Psoas muscle (tissue), 8 donors: ENCODE results near the gene MEF2C. TPM values are rescaled to one million over a fixed set of nuclear protein-coding genes. Genes with fewer than 3 reads are reported as not detected.
A peak's percentile ranks its signal among the peaks of the same experiment; 100 is the strongest.

Source experiments
- ATAC-seq, 4 donors: fragments of 200-7000 bp; cut with Tn5 transposase; one replicate each; pipeline ENCODE4 v1.9.1; 2020; ENCODE audit warnings: moderate library complexity in 3 of 4, mild to moderate bottlenecking in 2 of 4
- DNase-seq, 2 donors: peaks; one replicate each; pipeline ENCODE4 v3.0.0-alpha.2; 2020
- H3K27ac ChIP-seq: fragments of 200-600 bp; one replicate; pipeline ENCODE4 v1.8.0; 2022
- H3K27me3 ChIP-seq, 3 donors: fragments of 200-600 bp in 1 of 3; one replicate each; pipeline versions ENCODE4 v1.6.1 to v1.8.0; 2013 to 2022; ENCODE audit warnings: low read length in 2 of 3, mild to moderate bottlenecking in 2 of 3, moderate library complexity in 1 of 3; ENCODE audit not compliant: insufficient read depth in 3 of 3
- H3K36me3 ChIP-seq, 2 donors: fragments of 200-600 bp in 1 of 2; one replicate each; pipeline versions ENCODE4 v1.6.1 to v1.8.0; 2013 to 2022; ENCODE audit warnings: low read depth in 1 of 2, mild to moderate bottlenecking in 1 of 2, moderate library complexity in 1 of 2; ENCODE audit not compliant: insufficient read depth in 1 of 2
- H3K4me1 ChIP-seq: fragments of 200-600 bp; one replicate; pipeline ENCODE4 v1.8.0; 2022
- H3K4me3 ChIP-seq: fragments of 200-600 bp; one replicate; pipeline ENCODE4 v1.8.0; 2022; ENCODE audit warnings: mild to moderate bottlenecking
- H3K9me3 ChIP-seq: fragments of 200-600 bp; one replicate; pipeline ENCODE4 v1.8.0; 2022
- CTCF ChIP-seq: fragments of 200-600 bp; IDR thresholded peaks from one replicate; pipeline ENCODE4 v1.8.0; 2022; ENCODE audit warnings: antibody characterized with exemption
- WGBS, 3 donors: extraction: QIAGEN DNeasy Blood & Tissue Kit; methylation state at CpG; one replicate each; pipeline versions ENCODE4 v1.1.6 to v1.1.7; 2013; 5-methylcytosine and 5-hydroxymethylcytosine counted together
- intact Hi-C, 2 donors: fragments of 100-400 bp; cut with DNase I; formaldehyde crosslinking; loops; one replicate each; pipeline versions ENCODE4 v1.11.0 to v1.14.2; 2022
- polyA plus RNA-seq, 3 donors: library from polyadenylated mRNA; stranded (reverse); fragments of 200-250 nt; gene quantifications; one replicate each; pipeline ENCODE4 v1.2.3, GENCODE V29; 2013
- total RNA-seq, 4 donors: library from RNA; stranded (reverse); fragmentation: NEBNext Ultra II Directional in 2 of 4; extraction: Animal tissue kit (Norgen Biotek cat#: 25700) in 2 of 4; gene quantifications; one replicate each; pipeline versions ENCODE4 v1.2.1 to v1.2.4, GENCODE V29; 2021 to 2023
- donor health status: healthy with polysubstance abuse.
- donor health status: DM: no; HTN: no; CAD: no; lungs with moderate emphysema.
- donor health status: Bipolar disorder and iron deficiency.
- donor health status: healthy.
- donor health status: DM: yes; HTN: yes; CAD: no.
- donor health status: DM: no; HTN: no; CAD: no.
- donor health status: DM: no; HTN: no; CAD: no.
- donor health status: DM: yes; HTN: yes; CAD: no.

Gene MEF2C
- total and polyA plus RNA-seq, 7 donors, result 9.3 to 530 (median 148) TPM

GRCh38 chr5:88676637-88677375 is 206.2 kb downstream of the MEF2C start:
- intact Hi-C loops, result loop anchor here in 1 of 2 donors (5.0 to 10.0 kb wide), 2 partner anchors 532 to 895 kb away; no protein-coding TSS in a partner anchor
- peaks cover 2 to 100% (median 53%) of the 10 kb centered on the region in 3 donors for H3K27me3 ChIP-seq

GRCh38 chr5:88675708-88676636 is 207.0 kb downstream of the MEF2C start:
- H3K9me3 ChIP-seq, result no peaks in the 10 kb centered on the region
- peaks cover 2 to 100% (median 52%) of the 10 kb centered on the region in 3 donors for H3K27me3 ChIP-seq
- ATAC-seq (peak in 3 of 4 donors; percentile 18 to 46 (median 35)), DNase-seq (no peak)
- H3K27ac ChIP-seq, result no peak overlapping the region
- TF ChIP-seq CTCF, result no peak
- H3K4me3 ChIP-seq, result peak overlapping the region; percentile 57
- no peaks in the 10 kb centered on the region for H3K36me3 ChIP-seq
- WGBS, 3 donors, result 2 to 7% (median 3%) methylated on average over 44 to 54 of the region's 54 CpGs
- peaks cover 21% of the 10 kb centered on the region for H3K4me1 ChIP-seq
- intact Hi-C loops, result loop anchor here in 1 of 2 donors (5.0 to 10.0 kb wide), 2 partner anchors 531 to 894 kb away; no protein-coding TSS in a partner anchor

More at GRCh38 chr5:88676637-88677375, 206.2 kb downstream of the MEF2C start:
- no peaks in the 10 kb centered on the region for H3K36me3 ChIP-seq
- no peak overlapping the region for H3K4me3 ChIP-seq
- WGBS, 3 donors, result 30 to 36% (median 36%) methylated on average over 8 of the region's 8 CpGs
- H3K27ac ChIP-seq, result no peak overlapping the region
- TF ChIP-seq CTCF, result no peak
- H3K4me1 ChIP-seq, result peaks cover 21% of the 10 kb centered on the region
- ATAC-seq (no peak), DNase-seq (no peak)
- no peaks in the 10 kb centered on the region for H3K9me3 ChIP-seq

GRCh38 chr5:88675168-88675707 is 207.7 kb downstream of the MEF2C start:
- Histone ChIP-seq H3K4me1 (peaks cover 21% of the 10 kb centered on the region), H3K4me3 (peak overlapping the region; percentile 57), H3K9me3 (no peaks in the 10 kb centered on the region), H3K27me3 (peaks cover 2 to 100% (median 51%) of the 10 kb centered on the region in 3 donors), H3K27ac (no peak overlapping the region), H3K36me3 (no peaks in the 10 kb centered on the region)
- intact Hi-C loops, result loop anchor here in 1 of 2 donors (5.0 to 10.0 kb wide), 2 partner anchors 530 to 893 kb away; no protein-coding TSS in a partner anchor
- TF ChIP-seq CTCF, result no peak
- 23 to 26% (median 25%) methylated on average over 19 of the region's 19 CpGs for WGBS, 3 donors
- DNase-seq (no peak), ATAC-seq (peak in 1 of 4 donors; percentile 29)

- no peak overlapping the region for H3K27ac ChIP-seq
- peak in 3 of 4 donors; percentile 22 to 62 (median 34) for ATAC-seq
- intact Hi-C loops, result loop anchor here in 1 of 2 donors (5.0 to 10.0 kb wide), 2 partner anchors 530 to 892 kb away; no protein-coding TSS in a partner anchor
Observed at GRCh38 chr5:88674356-88675167, 208.4 kb downstream of the MEF2C start.

More at GRCh38 chr5:88674356-88675167, 208.4 kb downstream of the MEF2C start:
- Histone ChIP-seq H3K9me3 (no peaks in the 10 kb centered on the region), H3K4me1 (peaks cover 18% of the 10 kb centered on the region), H3K36me3 (no peaks in the 10 kb centered on the region), H3K4me3 (peak overlapping the region; percentile 57), H3K27me3 (peaks cover 0 to 100% (median 45%) of the 10 kb centered on the region in 3 donors)
- TF ChIP-seq CTCF, result no peak
- 2% methylated on average over 71 to 78 of the region's 78 CpGs for WGBS, 3 donors
- DNase-seq, result no peak
